NCI-H2196 (cell line): Measurements from ENCODE around the gene KRAS.

Experiments used
- DNase-seq: peaks from one replicate; lab custom pipeline; 2025; ENCODE audit not compliant: unreplicated experiment; lab: John Stamatoyannopoulos, UW

KRAS gene

DNA sequence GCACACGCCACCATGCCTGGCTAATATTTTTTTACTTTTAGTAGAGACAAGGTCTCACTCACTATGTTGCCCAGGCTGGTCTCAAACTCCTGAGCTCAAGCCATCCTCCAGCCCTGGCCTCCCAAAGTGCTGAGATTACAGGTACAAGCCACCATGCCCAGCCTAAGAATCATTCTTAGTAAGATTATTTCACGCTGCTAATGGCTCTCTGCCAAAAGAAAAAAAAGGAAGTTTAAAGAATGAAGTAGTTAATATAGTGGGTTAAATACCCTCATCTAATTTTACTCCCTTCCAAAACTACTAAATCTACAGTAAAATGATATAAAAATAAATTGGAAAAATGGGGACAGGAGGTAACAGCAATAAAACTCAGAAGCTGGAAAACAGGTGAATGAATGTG, 53.1 kb downstream of the KRAS start:
- DNase-seq, result no peak

DNA sequence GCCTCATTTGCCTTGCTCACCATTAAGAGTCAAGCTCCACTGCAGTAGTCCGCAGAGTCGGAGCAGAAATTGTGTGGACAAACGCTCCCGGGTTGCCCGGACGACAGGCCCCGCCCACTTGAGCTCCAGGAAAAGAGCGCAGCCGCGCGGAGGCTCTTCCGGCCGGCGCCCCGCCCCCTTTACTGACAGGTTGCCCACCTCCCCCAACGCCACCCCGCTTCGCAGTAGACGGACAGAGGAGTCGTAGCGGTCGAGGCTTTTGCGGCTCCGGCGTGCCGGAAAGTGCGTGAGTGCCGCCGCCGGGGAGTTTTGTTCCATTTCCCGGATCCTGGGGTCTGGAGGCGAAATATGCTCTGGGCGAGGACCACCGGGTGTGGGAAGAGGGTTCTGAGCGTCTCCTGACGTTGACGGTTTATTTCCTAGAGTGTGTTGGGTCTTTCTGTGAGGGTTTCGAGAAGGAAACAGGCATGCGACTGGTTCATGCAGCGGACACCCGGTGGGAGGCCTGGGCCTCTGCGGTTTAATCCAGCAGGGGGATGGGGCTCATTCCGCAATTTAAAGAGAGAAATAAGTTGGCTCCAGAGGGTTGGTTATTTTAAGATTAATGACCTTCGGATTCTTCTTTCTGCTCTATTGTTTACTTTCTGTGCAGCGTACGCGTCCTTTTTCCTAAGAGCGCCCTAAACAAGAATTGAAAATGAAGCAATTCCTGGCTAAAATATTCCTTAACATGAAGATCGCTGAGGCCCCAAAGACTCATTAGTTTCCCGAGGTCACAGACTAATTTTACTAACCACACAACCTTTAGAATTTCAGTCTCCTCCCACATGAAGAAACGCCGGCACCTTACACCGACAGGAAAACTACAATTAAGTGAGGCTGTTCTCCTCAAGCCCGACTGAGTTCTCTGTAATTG, 55.4 kb downstream of the KRAS start, which contains the start of the genes DNAI7 and ETFRF1:
Gene DNAI7 (minus strand): TSS at position 105 of the 916 bp plus-strand sequence. CDS start 82 bp downstream, at position 23.
Gene ETFRF1 (plus strand): TSS at position 182 of the 916 bp plus-strand sequence. CDS start 8,720 bp downstream, outside the sequence.
- peak; percentile 100 for DNase-seq

DNA sequence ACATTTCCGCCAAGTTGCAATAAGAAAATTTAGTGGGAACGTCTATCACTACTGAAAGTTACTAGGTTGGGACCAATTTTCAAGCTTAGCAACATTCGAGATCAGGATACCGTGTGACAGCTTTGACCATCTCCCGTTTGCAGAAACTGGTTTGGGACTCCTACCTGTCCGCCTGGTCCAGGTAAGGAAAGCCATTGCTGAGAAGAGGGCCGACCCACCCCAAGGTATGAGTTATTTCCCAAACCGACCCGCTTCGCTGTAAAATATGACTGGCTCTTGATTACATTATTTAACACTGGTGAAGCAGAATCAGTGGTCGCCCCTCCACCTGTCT, 56.0 kb downstream of the KRAS start:
- DNase-seq, result no peak

DNA sequence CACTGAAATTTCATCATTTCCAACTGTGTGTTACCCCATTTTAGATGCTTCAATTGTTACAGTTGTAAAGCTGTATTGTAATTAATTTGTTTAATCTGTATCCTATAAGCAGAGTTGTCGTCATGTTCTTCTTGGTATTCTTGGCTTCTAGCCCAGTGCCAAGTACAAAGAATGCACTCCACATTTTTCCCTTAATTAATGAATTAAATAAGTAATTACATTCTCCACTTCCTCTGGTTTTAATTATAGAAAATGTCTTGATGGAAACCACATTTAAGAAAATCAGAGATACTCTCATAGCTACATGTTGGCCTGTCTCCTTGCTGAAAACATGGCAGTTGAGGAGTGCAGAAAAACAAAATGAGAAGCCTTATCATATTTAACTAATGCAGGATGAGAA, 56.5 kb downstream of the KRAS start:
- DNase-seq, result no peak

DNA sequence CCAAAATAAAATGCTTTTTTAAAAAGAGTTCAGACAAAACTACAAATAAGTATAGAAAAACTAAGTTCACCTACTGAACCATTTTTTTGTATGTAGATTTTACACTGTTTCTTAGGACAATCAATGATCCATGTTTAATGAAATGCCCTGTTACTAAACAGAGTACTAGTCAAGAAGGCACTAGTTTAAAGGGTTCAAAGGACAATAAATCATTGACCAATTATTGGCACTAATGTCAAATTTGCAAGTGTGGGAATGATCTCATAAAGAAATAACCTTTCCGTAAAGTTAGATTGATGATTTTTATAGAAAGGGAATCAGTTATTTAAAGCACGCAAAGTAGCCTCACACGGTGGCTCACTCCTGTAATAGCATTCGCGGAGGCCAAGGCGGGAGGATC, 59.9 kb downstream of the KRAS start:
- DNase-seq, result no peak

DNA sequence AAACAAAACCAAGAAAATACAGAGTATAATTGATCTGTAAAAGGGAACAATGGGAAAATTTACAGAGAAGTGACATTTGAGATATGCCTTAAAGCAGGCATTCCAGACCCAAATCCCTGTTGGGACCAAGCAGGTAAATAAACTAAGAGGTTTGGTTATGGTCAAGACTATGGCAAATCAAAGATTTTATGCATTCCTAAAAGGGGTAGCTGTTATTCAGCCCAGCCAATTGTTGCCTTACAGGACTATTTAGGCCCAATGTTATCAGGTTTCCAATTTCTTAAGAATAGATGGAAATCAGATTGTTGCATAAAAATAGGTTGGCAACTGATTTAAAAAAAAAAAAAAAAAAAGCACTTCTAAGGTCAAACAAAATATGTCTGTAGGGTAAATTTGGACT, 61.1 kb downstream of the KRAS start:
- DNase-seq, result no peak

DNA sequence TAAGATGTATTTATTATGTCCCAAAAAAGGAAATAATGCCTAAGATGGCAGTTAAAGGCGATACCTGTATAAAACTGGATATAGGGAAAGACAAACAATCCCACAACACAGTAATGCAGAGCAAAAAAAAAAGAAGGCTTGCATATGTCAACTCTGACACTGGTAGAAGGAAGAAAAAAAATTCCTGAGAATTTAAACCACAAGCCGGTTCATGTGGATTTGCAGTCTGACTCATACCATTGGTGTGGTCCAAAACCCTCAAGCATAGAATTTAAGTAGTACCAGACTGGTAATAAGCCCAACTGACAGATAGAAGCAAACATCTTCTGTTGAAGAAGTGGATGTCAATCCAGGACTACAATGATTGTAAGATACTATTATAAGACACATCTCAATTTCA, 62.9 kb downstream of the KRAS start:
- no peak for DNase-seq

DNA sequence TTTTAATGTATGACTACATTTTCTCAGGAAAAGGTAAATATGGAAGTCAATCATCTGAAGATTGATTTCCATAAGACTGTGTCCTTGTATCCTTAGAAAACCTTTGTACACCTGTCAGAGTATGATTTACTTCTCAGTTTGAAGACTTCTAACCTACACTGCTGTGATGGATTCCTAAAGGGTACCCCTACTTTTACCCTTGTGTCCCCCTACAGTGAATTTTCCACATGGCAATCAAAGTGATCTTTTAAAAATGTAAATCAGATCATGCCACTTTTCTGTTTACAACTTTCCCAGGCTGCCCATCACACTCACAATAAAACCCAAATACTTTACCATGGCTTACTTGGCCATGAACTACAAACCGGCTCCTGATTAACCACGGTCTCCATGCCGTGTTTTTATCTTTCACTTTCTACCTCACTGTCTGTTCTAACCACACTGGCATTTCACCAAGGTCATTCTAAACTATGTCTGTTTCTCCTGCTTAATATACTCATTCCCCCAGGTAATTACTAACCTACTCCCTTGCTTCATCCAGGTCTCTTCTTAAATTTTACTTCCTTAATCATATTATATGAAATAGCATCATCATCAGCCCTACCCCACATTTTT, 63.8 kb downstream of the KRAS start:
- no peak for DNase-seq

DNA sequence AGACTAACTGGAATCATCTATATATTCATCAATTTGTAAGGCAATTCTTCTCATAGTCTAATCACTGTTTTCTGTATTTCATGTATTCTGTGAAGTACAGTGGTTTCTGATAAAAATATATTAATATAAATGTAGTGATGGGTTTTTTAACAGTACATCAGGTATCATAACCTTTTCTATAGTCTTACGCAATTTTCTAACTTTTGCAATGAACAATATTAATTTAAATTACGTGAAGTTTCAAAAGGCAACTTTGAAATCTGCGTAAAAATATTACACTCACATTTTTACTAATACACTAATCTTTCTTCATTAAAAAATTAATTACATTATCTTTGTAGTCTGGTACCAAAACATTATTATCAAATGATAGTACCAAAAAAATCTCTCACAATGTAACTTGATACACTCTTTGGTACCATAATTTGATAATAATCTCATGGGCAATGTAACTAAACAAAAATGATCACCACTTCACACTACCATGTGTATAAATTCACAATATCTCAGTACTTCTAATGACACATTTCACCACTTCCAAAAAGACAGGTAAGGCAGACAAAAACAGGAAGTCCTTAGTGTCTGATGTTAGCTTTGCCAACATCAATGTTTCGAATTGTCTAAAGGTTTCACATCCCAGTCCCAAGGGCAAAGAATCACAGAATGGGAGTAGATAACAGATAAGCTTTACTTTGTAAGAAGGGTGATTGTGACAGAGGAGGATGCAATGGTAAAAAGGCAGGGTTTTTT, 64.5 kb downstream of the KRAS start:
- DNase-seq, result no peak

DNA sequence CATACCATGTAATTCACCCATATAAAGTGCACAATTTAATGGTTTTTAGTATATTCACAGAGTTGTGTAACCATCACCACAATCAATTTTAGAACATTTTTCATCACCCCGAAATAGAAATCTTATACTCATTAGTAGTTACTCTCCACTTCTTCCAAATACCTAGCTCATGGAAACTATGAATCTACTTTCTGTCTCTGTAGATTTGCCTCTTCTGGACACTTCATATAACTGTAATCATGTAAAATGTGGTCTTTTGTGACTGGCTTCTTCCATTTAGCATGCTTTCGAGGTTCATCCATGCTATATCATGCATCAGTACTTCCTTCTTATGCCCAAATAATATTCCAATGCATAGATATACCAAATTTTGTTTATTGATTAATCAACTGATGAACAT, 66.6 kb downstream of the KRAS start:
- DNase-seq, result no peak

DNA sequence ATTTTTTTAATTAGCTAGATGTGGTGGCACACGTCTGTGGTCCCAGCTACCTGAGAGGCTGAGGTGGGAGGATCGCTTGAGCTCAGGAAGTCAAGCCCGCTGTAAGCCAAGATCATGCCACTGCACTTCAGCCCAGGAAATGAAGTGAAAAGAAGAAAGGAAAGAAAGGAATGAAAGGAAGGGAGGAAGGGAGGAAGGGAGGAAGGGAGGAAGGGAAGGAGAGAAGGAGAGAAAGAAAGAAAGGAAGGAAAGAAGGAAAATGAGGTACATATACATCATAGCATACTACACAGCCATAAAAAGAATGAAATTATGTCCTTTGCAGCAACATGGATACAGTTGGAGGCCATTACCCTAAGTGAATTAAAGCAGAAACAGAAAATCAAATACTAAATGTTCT, 68.0 kb downstream of the KRAS start:
- DNase-seq, result no peak

DNA sequence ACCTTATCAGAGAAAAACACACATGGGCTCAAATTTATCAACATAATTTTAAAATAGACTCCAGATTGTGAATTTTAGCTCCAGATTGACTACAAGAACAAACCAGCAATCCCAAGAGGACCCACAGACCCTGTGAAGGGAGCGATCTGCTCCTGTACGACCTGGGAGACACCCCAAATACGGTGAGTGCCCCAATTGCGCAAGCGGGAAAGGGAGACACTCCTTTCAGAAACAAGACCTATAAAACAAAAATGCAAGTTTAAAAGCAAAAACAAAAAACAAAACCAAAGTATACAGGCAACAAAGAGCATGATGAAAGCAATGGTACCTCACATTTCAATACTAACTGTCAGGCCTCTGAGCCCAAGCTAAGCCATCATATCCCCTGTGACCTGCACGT, 87.9 kb downstream of the KRAS start:
- DNase-seq, result no peak

DNA sequence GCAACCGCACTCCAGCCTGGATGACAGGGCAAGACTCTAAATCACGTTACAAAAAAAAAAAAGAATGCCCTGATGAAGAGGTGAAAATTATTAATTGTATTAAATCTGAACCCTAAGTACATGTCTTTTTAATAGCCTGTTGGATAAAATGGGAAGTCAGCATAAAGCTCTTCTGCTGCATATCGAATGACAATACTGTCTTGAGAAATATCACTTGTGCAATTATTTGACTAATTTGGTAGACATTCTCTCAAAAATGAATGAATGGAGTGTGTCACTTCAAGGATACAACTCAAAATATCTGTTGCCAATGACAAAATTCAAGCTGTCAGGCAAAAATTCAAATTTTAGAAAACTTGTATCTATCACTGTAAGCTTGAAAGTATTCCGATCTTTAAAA, 94.7 kb downstream of the KRAS start:
- no peak for DNase-seq

DNA sequence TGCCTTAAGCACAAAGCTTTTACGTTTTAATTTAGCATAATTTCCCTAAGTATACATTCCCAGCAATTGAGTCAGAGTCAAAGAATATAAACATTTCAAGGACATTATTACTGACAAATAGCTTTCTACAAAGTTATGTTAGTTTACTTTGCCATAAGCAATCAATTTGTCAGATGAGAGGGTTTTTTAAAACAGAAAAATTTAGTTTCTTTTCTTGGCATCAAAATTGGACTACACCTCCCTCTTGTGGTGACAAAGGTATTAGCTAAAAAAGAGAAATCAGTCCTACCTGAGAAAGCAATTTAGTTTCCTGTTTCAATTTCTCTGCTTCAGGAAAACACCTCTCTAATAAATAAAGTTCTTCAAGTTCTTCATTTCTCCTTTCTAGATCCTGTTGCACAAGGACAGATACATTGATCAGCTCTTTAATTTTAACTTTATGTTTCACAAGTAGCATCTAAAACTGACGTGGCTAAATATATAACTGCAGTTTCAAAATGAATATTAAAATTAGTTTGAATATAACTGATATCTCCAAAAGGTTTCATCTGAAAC, 95.6 kb downstream of the KRAS start:
- DNase-seq, result peak; percentile 70
